SU-DHL-6 (cell line): ENCODE measurements around the gene FOXE1.

Source experiments
- H2AFZ ChIP-seq: fragments of 200-600 bp; sonication (generic); 2 replicates; pipeline ENCODE4 v1.6.1; 2014; ENCODE audit warnings: low read depth, mild to moderate bottlenecking, moderate library complexity, mixed read lengths, antibody characterized with exemption, low read length; ENCODE audit not compliant: severe bottlenecking
- H3F3A ChIP-seq: fragments of 200-600 bp; shearing (Covaris generic); 2 replicates; pipeline ENCODE4 v1.6.0; 2016; ENCODE audit warnings: antibody characterized with exemption, mild to moderate bottlenecking; ENCODE audit not compliant: insufficient read depth
- H3K27ac ChIP-seq: fragments of 200-600 bp; sonication (generic); 2 replicates; pipeline ENCODE4 v1.5.1; 2016; ENCODE audit warnings: low read depth, mild to moderate bottlenecking, low read length, moderate library complexity, mixed read lengths
- H3K27me3 ChIP-seq: fragments of 200-600 bp; sonication (generic), shearing (Covaris generic); 2 replicates; pipeline ENCODE4 v1.6.0; 2014; ENCODE audit warnings: mild to moderate bottlenecking, low read length
- H3K36me3 ChIP-seq: fragments of 200-600 bp; sonication (generic); 2 replicates; pipeline ENCODE4 v1.6.1; 2014; ENCODE audit warnings: mild to moderate bottlenecking, low read length, mixed read lengths
- H3K4me2 ChIP-seq: fragments of 300-600, 200-600 bp; shearing (Covaris generic), sonication (generic); 2 replicates; pipeline ENCODE4 v1.6.0; 2014; ENCODE audit warnings: low read length, low read depth, mild to moderate bottlenecking; ENCODE audit not compliant: poor library complexity, severe bottlenecking
- H3K4me3 ChIP-seq: fragments of 200-600 bp; sonication (generic); 2 replicates; pipeline ENCODE4 v1.5.1; 2014; ENCODE audit warnings: antibody characterized with exemption, low read length, mild to moderate bottlenecking, mixed read lengths; ENCODE audit not compliant: insufficient read depth, poor library complexity, severe bottlenecking
- H3K79me2 ChIP-seq: fragments of 200-600 bp; sonication (generic); 2 replicates; pipeline ENCODE4 v1.6.1; 2014; ENCODE audit warnings: mild to moderate bottlenecking, low read length, moderate library complexity; ENCODE audit not compliant: insufficient read depth
- H3K9ac ChIP-seq: fragments of 200-600 bp; sonication (generic); 2 replicates; pipeline ENCODE4 v1.7.0; 2014; ENCODE audit warnings: mild to moderate bottlenecking, low read length
- H3K9me2 ChIP-seq: fragments of 200-600 bp; sonication (generic); replicated peaks from 2 replicates; pipeline ENCODE4 v1.6.1; 2014; ENCODE audit warnings: low read length; ENCODE audit not compliant: insufficient read depth
- H3K9me3 ChIP-seq: fragments of 200-600 bp; sonication (generic); 2 replicates; pipeline ENCODE4 v1.6.1; 2014; ENCODE audit warnings: low read length, mixed read lengths; ENCODE audit not compliant: insufficient read depth
- H4K20me1 ChIP-seq: fragments of 200-600 bp; sonication (generic); 2 replicates; pipeline ENCODE4 v1.6.1; 2014; ENCODE audit warnings: low read depth, mild to moderate bottlenecking, antibody characterized with exemption, low read length, moderate library complexity, mixed read lengths
- EZH2phosphoT487 ChIP-seq: fragments of 200-600 bp; sonication (generic), shearing (Covaris generic); conservative IDR thresholded peaks from 2 replicates; pipeline ENCODE4 v1.6.1; 2018; ENCODE audit warnings: mild to moderate bottlenecking, antibody characterized with exemption, low read length, moderate library complexity, mixed read lengths
- TF ChIP-seq, protein P1 (sequence below): fragments of 200-600 bp; sonication (generic); IDR thresholded peaks from one replicate; pipeline ENCODE4 v1.5.1; 2017; ENCODE audit warnings: antibody characterized with exemption, mild to moderate bottlenecking, low read length, moderate library complexity; ENCODE audit not compliant: insufficient read depth, poor library complexity, severe bottlenecking

FOXE1 gene

DNA sequence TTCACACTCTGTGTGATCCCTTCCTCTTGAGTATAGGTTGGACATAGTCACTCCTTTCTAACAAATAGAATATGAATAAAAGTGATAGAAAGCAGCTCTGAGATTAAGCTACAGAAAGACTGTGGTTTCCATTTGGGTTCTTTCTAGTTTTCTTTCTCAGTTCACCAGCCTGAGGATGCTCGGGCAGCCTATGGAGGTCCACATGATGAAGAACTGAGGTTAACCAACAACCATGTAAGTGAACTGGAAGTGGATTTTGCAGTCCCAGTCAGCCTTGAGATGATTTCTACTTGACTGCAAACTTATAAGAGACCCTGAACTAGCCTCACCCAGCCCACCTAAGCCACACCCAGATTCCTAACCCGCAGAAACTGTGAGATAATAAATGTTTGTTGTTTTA lies 10.1 kb upstream of the FOXE1 start:
- no peak for TF ChIP-seq EZH2phosphoT487
- TF ChIP-seq, protein P1, sequence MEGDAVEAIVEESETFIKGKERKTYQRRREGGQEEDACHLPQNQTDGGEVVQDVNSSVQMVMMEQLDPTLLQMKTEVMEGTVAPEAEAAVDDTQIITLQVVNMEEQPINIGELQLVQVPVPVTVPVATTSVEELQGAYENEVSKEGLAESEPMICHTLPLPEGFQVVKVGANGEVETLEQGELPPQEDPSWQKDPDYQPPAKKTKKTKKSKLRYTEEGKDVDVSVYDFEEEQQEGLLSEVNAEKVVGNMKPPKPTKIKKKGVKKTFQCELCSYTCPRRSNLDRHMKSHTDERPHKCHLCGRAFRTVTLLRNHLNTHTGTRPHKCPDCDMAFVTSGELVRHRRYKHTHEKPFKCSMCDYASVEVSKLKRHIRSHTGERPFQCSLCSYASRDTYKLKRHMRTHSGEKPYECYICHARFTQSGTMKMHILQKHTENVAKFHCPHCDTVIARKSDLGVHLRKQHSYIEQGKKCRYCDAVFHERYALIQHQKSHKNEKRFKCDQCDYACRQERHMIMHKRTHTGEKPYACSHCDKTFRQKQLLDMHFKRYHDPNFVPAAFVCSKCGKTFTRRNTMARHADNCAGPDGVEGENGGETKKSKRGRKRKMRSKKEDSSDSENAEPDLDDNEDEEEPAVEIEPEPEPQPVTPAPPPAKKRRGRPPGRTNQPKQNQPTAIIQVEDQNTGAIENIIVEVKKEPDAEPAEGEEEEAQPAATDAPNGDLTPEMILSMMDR: no peak
- no peaks in the 10 kb centered on the region for H3F3A ChIP-seq
- H3K27me3 ChIP-seq: no peaks in the 10 kb centered on the region

DNA sequence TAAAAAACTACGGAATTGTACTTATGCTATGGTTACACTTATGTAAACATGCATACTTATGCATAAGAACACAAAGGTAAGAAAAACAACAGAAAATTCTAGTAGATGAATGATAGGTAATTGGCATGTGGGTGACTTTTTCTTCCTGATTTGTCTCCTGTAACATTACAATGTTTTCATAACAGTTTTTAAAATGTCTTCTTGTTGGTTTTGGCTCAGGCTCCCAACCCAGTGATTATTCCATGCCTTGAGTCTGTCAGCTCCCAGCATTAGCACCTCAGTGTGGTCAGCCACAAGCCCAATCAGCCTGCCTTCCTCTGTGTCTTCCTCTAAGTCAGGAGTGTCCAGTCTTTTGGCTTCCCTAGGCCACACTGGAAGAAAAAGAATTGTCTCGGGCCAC lies 7.9 kb upstream of the FOXE1 start:
- no peaks in the 10 kb centered on the region for H4K20me1 ChIP-seq
- H3K27me3 ChIP-seq: no peaks in the 10 kb centered on the region
- no peak overlapping the region for H3K4me3 ChIP-seq
- no peaks in the 10 kb centered on the region for H3K36me3 ChIP-seq
- H3K79me2 ChIP-seq: no peaks in the 10 kb centered on the region
- H2AFZ ChIP-seq: no peak overlapping the region
- no peak overlapping the region for H3K27ac ChIP-seq
- no peak for TF ChIP-seq EZH2phosphoT487
- TF ChIP-seq, protein P1: no peak
- no peaks in the 10 kb centered on the region for H3K9me2 ChIP-seq
- H3K9me3 ChIP-seq: no peaks in the 10 kb centered on the region
- H3F3A ChIP-seq: no peaks in the 10 kb centered on the region
- no peak overlapping the region for H3K9ac ChIP-seq
- H3K4me2 ChIP-seq: no peak overlapping the region

More for the DNA sequence above, 10.1 kb upstream of the FOXE1 start:
- Histone ChIP-seq H3K79me2 (no peaks in the 10 kb centered on the region), H3K27ac (no peak overlapping the region), H4K20me1 (no peaks in the 10 kb centered on the region), H2AFZ (no peak overlapping the region), H3K9me2 (no peaks in the 10 kb centered on the region), H3K4me2 (no peak overlapping the region), H3K36me3 (no peaks in the 10 kb centered on the region), H3K4me3 (no peak overlapping the region), H3K9me3 (no peaks in the 10 kb centered on the region), H3K9ac (no peak overlapping the region)

DNA sequence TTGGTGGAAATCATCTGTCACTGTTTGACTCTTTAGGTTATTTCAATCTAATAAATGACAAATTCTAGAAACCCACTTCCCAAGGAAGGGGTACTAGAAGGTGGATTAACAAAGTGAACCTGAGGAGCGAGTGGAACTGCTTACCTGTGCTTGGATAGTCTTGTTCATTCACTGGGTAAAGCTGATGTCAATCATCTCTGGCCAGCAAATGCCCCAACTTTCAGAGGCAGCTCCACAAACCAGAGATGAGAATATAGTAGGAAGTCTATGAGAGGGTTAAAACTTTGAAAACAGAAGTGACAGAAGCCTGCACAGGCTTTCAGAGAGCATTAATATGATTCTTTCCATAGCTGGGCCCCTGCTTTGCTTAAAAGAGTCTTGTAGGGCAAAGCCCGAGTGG lies 7.3 kb upstream of the FOXE1 start:
- Histone ChIP-seq H3F3A (no peaks in the 10 kb centered on the region), H3K36me3 (no peaks in the 10 kb centered on the region), H3K9me2 (no peaks in the 10 kb centered on the region), H3K79me2 (no peaks in the 10 kb centered on the region), H4K20me1 (no peaks in the 10 kb centered on the region), H3K27me3 (no peaks in the 10 kb centered on the region), H3K4me2 (no peak overlapping the region), H3K4me3 (no peak overlapping the region), H3K9ac (no peak overlapping the region), H3K9me3 (no peaks in the 10 kb centered on the region), H2AFZ (no peak overlapping the region), H3K27ac (no peak overlapping the region)
- TF ChIP-seq EZH2phosphoT487: no peak
- TF ChIP-seq, protein P1: no peak
